Measurements from ENCODE around the gene RIC8A.

The RIC8A gene

GRCh38 chr11:204587-205109, 2.9 kb upstream of the RIC8A start:
- no peak for DNase-seq

GRCh38 chr11:205221-206001, 2.1 kb upstream of the RIC8A start:
- DNase-seq = no peak

- no peak for DNase-seq
These were observed 1.5 kb upstream of the RIC8A start for GRCh38 chr11:206002-206384.

- DNase-seq = no peak
These were observed 841 bp upstream of the RIC8A start for GRCh38 chr11:206526-207207.

GRCh38 chr11:207863-208180, 314 bp downstream of the RIC8A start:
- no peak for DNase-seq

- no peak for DNase-seq
These were observed 841 bp downstream of the RIC8A start for GRCh38 chr11:208181-208916.

- DNase-seq = no peak
These were observed 1.4 kb downstream of the RIC8A start for GRCh38 chr11:208917-209260.

GRCh38 chr11:209275-210121, 2.0 kb downstream of the RIC8A start:
- DNase-seq = no peak

GRCh38 chr11:210122-210802, 2.8 kb downstream of the RIC8A start:
- no peak for DNase-seq

GRCh38 chr11:210803-211180, 3.3 kb downstream of the RIC8A start:
- no peak for DNase-seq

GRCh38 chr11:211295-211694, 3.8 kb downstream of the RIC8A start:
- DNase-seq = no peak

GRCh38 chr11:211741-212140, 4.2 kb downstream of the RIC8A start:
- DNase-seq = no peak

GRCh38 chr11:212150-213100, 4.9 kb downstream of the RIC8A start:
- no peak for DNase-seq

GRCh38 chr11:213111-213510, 5.6 kb downstream of the RIC8A start:
- no peak for DNase-seq

- DNase-seq = no peak
These were observed 6.6 kb downstream of the RIC8A start for GRCh38 chr11:214083-214482.

GRCh38 chr11:215581-216037, 8.1 kb downstream of the RIC8A start:
- DNase-seq = no peak

- no peak for DNase-seq
These were observed 8.8 kb downstream of the RIC8A start for GRCh38 chr11:216081-216974.

- no peak for DNase-seq
These were observed 10.2 kb downstream of the RIC8A start for GRCh38 chr11:217704-218103.

- no peak for DNase-seq
These were observed 11.5 kb downstream of the RIC8A start for GRCh38 chr11:218815-219593.

All from cortex of kidney (tissue), 1 donor.